Measurements from ENCODE around the gene PCGF6.
"Not testable (repeated sequence)": the region's sequence is repeated elsewhere in the genome, so short reads cannot be mapped to it uniquely, and the experiment has no call there.

- not testable (repeated sequence) for TF ChIP-seq EZH2 (IDR thresholded peaks at IDR 0.05; ENCODE audit: insufficient read depth, poor library complexity, severe bottlenecking); EZH2phosphoT487 (IDR thresholded peaks at IDR 0.05; ENCODE audit: insufficient read depth, low read depth)
Measured at GRCh38 chr10:103258928-103259327, 92.0 kb downstream of the PCGF6 start.
